ENCODE results near the gene CEP97. TPM values are rescaled to one million over a fixed set of nuclear protein-coding genes. Genes with fewer than 3 reads are reported as not detected.

The CEP97 gene
- total and polyA plus RNA-seq, 2 donors (not counting 1 experiment from before 2014, with no cell fraction given): 2.1 to 15.4 TPM

DNA sequence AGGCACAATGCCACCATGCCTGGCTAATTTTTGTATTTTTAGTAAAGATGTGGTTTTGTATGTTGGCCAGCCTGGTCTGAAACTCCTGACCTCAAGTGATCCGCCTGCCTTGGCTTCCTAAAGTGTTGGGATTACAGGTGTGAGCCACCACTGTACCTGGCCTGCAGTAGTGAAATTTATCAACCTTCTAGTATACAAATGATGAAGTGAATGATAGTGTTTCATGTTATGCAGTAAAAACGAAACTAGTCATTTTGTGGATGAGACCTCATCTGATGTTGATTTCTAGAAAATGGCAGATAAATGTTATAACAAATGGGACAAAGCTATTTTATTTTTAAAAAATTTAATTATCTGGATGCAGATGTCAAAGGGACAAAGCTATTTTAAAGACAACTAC is 87.5 kb downstream of the CEP97 start:
- WGBS (ENCODE audit: insufficient coverage): 60% methylated on average over 1 of the region's 2 CpGs
- Mint-ChIP-seq H3K27me3 (no peaks in the 10 kb centered on the region), H3K4me3 (no peak overlapping the region), H3K9me3 (ENCODE audit: insufficient read depth) (no peaks in the 10 kb centered on the region), H3K4me1 (peaks cover 36% of the 10 kb centered on the region), H3K27ac (no peak overlapping the region)
- POLR2A ChIA-PET: interaction anchor here (0.9 to 1.1 kb wide), 2 partner anchors 37 to 410 kb away, joined by 3 read pairs; partner anchors contain the start of gene NFKBIZ
- Histone ChIP-seq H3K4me3 (ENCODE audit: control extremely low read depth in 1 of 5, extremely low read depth in 1 of 5, insufficient read depth in 1 of 5, low read depth in 2 of 5, low read length in 4 of 5) (no peak overlapping the region), H3K27me3 (replicated peaks in 1 of 4; ENCODE audit: control extremely low read depth in 1 of 4, control insufficient read depth in 3 of 4, insufficient read depth in 4 of 4, low read length in 3 of 4) (no peaks in the 10 kb centered on the region), H3K9me3 (ENCODE audit: control extremely low read depth in 1 of 3, control insufficient read depth in 2 of 3, insufficient read depth in 1 of 3, low read length in 2 of 3) (no peaks in the 10 kb centered on the region), H3K4me2 (replicated peaks; ENCODE audit: low read depth, low read length, poor library complexity, severe bottlenecking) (no peak overlapping the region), H2AFZ (ENCODE audit: insufficient read depth, low read depth, low read length, poor library complexity, severe bottlenecking) (no peak overlapping the region), H3K36me3 (replicated peaks in 1 of 2; ENCODE audit: control extremely low read depth in 1 of 2, control insufficient read depth in 1 of 2, extremely low read depth in 1 of 2, insufficient read depth in 2 of 2, low read length in 1 of 2) (peaks cover 0 to 4% of the 10 kb centered on the region in 2 experiments), H3K9ac (ENCODE audit: low read length) (no peak overlapping the region), H3K4me1 (ENCODE audit: control insufficient read depth in 2 of 2, insufficient read depth in 2 of 2, low read length in 2 of 2) (peaks cover 14 to 24% of the 10 kb centered on the region in 2 donors), H4K20me1 (ENCODE audit: control insufficient read depth, insufficient read depth, low read length, poor library complexity, severe bottlenecking) (no peaks in the 10 kb centered on the region), H3K27ac (ENCODE audit: low read length in 2 of 2) (no peak overlapping the region), H3K79me2 (ENCODE audit: control insufficient read depth, insufficient read depth, low read length) (peaks cover 12% of the 10 kb centered on the region)
- intact Hi-C loops (cut with micrococcal nuclease): loop anchor here (2.0 kb wide), 1 partner anchor 15 kb away; no protein-coding TSS in a partner anchor
- no peak for TF ChIP-seq EZH2 (IDR thresholded peaks at IDR 0.05; ENCODE audit: borderline replicate concordance, insufficient read depth, low read depth, low read length, poor library complexity, severe bottlenecking)
- no peak for TF ChIP-seq CTCF (IDR thresholded peaks at IDR 0.05)
- DNase-seq: no peak
- CTCF ChIA-PET: interaction anchor here (0.7 to 20.1 kb wide), 14 partner anchors 11 to 731 kb away, joined by 3 to 1306 read pairs (median 6); partner anchors contain the start of genes CEP97 and NFKBIZ
- ATAC-seq (ENCODE audit: low read depth): no peak

DNA sequence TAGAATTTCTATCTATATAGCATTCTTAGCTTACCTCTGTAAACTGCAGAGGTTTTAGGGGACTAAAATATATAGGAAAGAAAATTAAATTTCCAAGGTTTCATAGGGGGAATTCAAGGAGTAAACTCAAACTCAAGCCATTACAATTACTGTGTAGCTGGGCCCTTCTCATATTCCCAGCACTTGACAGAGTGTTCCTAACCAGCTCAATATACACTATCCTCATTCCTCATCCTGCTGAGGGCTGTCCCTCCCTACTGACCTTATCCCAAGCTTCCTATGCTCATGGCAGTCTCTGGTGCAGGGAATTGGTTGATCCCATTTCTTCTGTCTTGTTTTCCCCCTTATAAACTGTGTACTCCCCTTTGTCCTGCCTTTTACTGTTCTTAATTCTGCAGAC is 88.5 kb downstream of the CEP97 start:
- H2AFZ ChIP-seq (ENCODE audit: insufficient read depth, low read depth, low read length, poor library complexity, severe bottlenecking): no peak overlapping the region
- H3K4me2 ChIP-seq (replicated peaks; ENCODE audit: low read depth, low read length, poor library complexity, severe bottlenecking): no peak overlapping the region
- peaks cover 12% of the 10 kb centered on the region for H3K79me2 ChIP-seq (ENCODE audit: control insufficient read depth, insufficient read depth, low read length)
- Mint-ChIP-seq H3K27ac (no peak overlapping the region), H3K9me3 (ENCODE audit: insufficient read depth) (no peaks in the 10 kb centered on the region), H3K4me1 (peaks cover 44% of the 10 kb centered on the region), H3K4me3 (no peak overlapping the region), H3K27me3 (no peaks in the 10 kb centered on the region)
- H3K4me1 ChIP-seq (ENCODE audit: control insufficient read depth in 2 of 2, insufficient read depth in 2 of 2, low read length in 2 of 2): peaks cover 24 to 34% of the 10 kb centered on the region in 2 donors
- H4K20me1 ChIP-seq (ENCODE audit: control insufficient read depth, insufficient read depth, low read length, poor library complexity, severe bottlenecking): no peaks in the 10 kb centered on the region
- no peak overlapping the region for H3K4me3 ChIP-seq (ENCODE audit: control extremely low read depth in 1 of 5, extremely low read depth in 1 of 5, insufficient read depth in 1 of 5, low read depth in 2 of 5, low read length in 4 of 5)
- ATAC-seq (ENCODE audit: low read depth): no peak
- no peak overlapping the region for H3K27ac ChIP-seq (ENCODE audit: low read length in 2 of 2)
- intact Hi-C loops (cut with micrococcal nuclease): loop anchor here (1.0 to 2.0 kb wide), 3 partner anchors 14 to 412 kb away; no protein-coding TSS in a partner anchor
- ChIA-PET POLR2A (no interaction called here), CTCF (interaction anchor here (0.6 to 20.1 kb wide), 15 partner anchors 10 to 756 kb away, joined by 3 to 1306 read pairs (median 5); partner anchors contain the start of genes CEP97 and NFKBIZ)
- H3K9me3 ChIP-seq (ENCODE audit: control extremely low read depth in 1 of 3, control insufficient read depth in 2 of 3, insufficient read depth in 1 of 3, low read length in 2 of 3): peaks cover 0 to 6% (median 0%) of the 10 kb centered on the region in 3 donors
- no peak overlapping the region for H3K9ac ChIP-seq (ENCODE audit: low read length)
- TF ChIP-seq CTCF (IDR thresholded peaks at IDR 0.05) (no peak), EZH2 (IDR thresholded peaks at IDR 0.05; ENCODE audit: borderline replicate concordance, insufficient read depth, low read depth, low read length, poor library complexity, severe bottlenecking) (no peak)
- H3K36me3 ChIP-seq (replicated peaks in 1 of 2; ENCODE audit: control extremely low read depth in 1 of 2, control insufficient read depth in 1 of 2, extremely low read depth in 1 of 2, insufficient read depth in 2 of 2, low read length in 1 of 2): no peaks in the 10 kb centered on the region
- H3K27me3 ChIP-seq (replicated peaks in 1 of 4; ENCODE audit: control extremely low read depth in 1 of 4, control insufficient read depth in 3 of 4, insufficient read depth in 4 of 4, low read length in 3 of 4): no peaks in the 10 kb centered on the region
- DNase-seq: no peak

Measured in B cell (primary cell).